Measurements from ENCODE around the gene EREG.

Gene EREG

GRCh38 chr4:74374561-74375327, 9.8 kb downstream of the EREG start:
- H3K4me3 ChIP-seq (ENCODE audit: low read length), result no peak overlapping the region
- no peaks in the 10 kb centered on the region for H3F3A ChIP-seq (ENCODE audit: control insufficient read depth, insufficient read depth)
- no peak for TF ChIP-seq CTCF (IDR thresholded peaks at IDR 0.05; ENCODE audit: low read depth, low read length, poor library complexity, severe bottlenecking)
- TF ChIP-seq EZH2phosphoT487 (IDR thresholded peaks at IDR 0.05; ENCODE audit: borderline replicate concordance, low read length), result no peak
- no peaks in the 10 kb centered on the region for H3K9me3 ChIP-seq (ENCODE audit: control insufficient read depth, insufficient read depth, low read length)
- no peak overlapping the region for H3K27ac ChIP-seq (ENCODE audit: low read depth, low read length)
- no peaks in the 10 kb centered on the region for H3K4me1 ChIP-seq (ENCODE audit: control insufficient read depth, low read length)
- H3K27me3 ChIP-seq (ENCODE audit: control insufficient read depth, low read length), result no peaks in the 10 kb centered on the region
- no peaks in the 10 kb centered on the region for H4K20me1 ChIP-seq (ENCODE audit: control insufficient read depth, insufficient read depth, low read depth, low read length)
- no peaks in the 10 kb centered on the region for H3K36me3 ChIP-seq (ENCODE audit: control insufficient read depth, low read length)
- H3K79me2 ChIP-seq (ENCODE audit: control insufficient read depth, low read length), result no peaks in the 10 kb centered on the region
- H3K9me2 ChIP-seq (replicated peaks; ENCODE audit: control insufficient read depth, low read length), result no peaks in the 10 kb centered on the region
- H3K4me2 ChIP-seq (ENCODE audit: low read length), result no peak overlapping the region

- H3K4me1 ChIP-seq (ENCODE audit: control insufficient read depth, low read length), result no peaks in the 10 kb centered on the region
- H3K9me3 ChIP-seq (ENCODE audit: control insufficient read depth, insufficient read depth, low read length), result no peaks in the 10 kb centered on the region
- no peaks in the 10 kb centered on the region for H4K20me1 ChIP-seq (ENCODE audit: control insufficient read depth, insufficient read depth, low read depth, low read length)
- H3K4me3 ChIP-seq (ENCODE audit: low read length), result no peak overlapping the region
- no peak for TF ChIP-seq EZH2phosphoT487 (IDR thresholded peaks at IDR 0.05; ENCODE audit: borderline replicate concordance, low read length)
- TF ChIP-seq CTCF (IDR thresholded peaks at IDR 0.05; ENCODE audit: low read depth, low read length, poor library complexity, severe bottlenecking), result no peak
- H3K79me2 ChIP-seq (ENCODE audit: control insufficient read depth, low read length), result no peaks in the 10 kb centered on the region
- H3K27ac ChIP-seq (ENCODE audit: low read depth, low read length), result no peak overlapping the region
- H3K9me2 ChIP-seq (replicated peaks; ENCODE audit: control insufficient read depth, low read length), result no peaks in the 10 kb centered on the region
- H3K27me3 ChIP-seq (ENCODE audit: control insufficient read depth, low read length), result no peaks in the 10 kb centered on the region
- no peak overlapping the region for H3K4me2 ChIP-seq (ENCODE audit: low read length)
- H3K36me3 ChIP-seq (ENCODE audit: control insufficient read depth, low read length), result no peaks in the 10 kb centered on the region
- H3F3A ChIP-seq (ENCODE audit: control insufficient read depth, insufficient read depth), result no peaks in the 10 kb centered on the region
Observed at GRCh38 chr4:74375824-74376426, 11.0 kb downstream of the EREG start.

GRCh38 chr4:74376888-74377483, 12.0 kb downstream of the EREG start:
- H4K20me1 ChIP-seq (ENCODE audit: control insufficient read depth, insufficient read depth, low read depth, low read length), result no peaks in the 10 kb centered on the region
- H3K79me2 ChIP-seq (ENCODE audit: control insufficient read depth, low read length), result no peaks in the 10 kb centered on the region
- no peaks in the 10 kb centered on the region for H3K27me3 ChIP-seq (ENCODE audit: control insufficient read depth, low read length)
- H3K9me3 ChIP-seq (ENCODE audit: control insufficient read depth, insufficient read depth, low read length), result no peaks in the 10 kb centered on the region
- H3K36me3 ChIP-seq (ENCODE audit: control insufficient read depth, low read length), result no peaks in the 10 kb centered on the region
- H3K4me1 ChIP-seq (ENCODE audit: control insufficient read depth, low read length), result no peaks in the 10 kb centered on the region
- H3K4me2 ChIP-seq (ENCODE audit: low read length), result no peak overlapping the region
- H3K9me2 ChIP-seq (replicated peaks; ENCODE audit: control insufficient read depth, low read length), result no peaks in the 10 kb centered on the region
- no peak overlapping the region for H3K4me3 ChIP-seq (ENCODE audit: low read length)
- TF ChIP-seq CTCF (IDR thresholded peaks at IDR 0.05; ENCODE audit: low read depth, low read length, poor library complexity, severe bottlenecking) (peak; percentile 48), EZH2phosphoT487 (IDR thresholded peaks at IDR 0.05; ENCODE audit: borderline replicate concordance, low read length) (no peak)
- H3F3A ChIP-seq (ENCODE audit: control insufficient read depth, insufficient read depth), result no peaks in the 10 kb centered on the region
- no peak overlapping the region for H3K27ac ChIP-seq (ENCODE audit: low read depth, low read length)
